ENCODE data around the gene ACTL6B.

ACTL6B gene

DNA sequence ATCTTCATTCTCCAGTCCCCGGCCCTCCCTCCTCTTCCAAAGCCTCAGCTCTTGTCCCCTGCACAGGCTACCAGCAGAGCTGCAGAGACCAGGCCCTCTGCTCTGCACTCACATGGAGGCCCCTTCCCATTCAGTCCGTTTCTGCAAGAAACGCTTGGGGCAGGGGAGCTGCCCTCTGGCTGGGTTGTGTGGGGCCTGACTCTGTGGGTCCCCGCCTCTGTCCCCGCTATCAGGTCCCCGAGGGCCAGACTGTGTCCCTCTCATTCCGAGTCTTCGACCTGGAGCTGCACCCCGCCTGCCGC lies 52.6 kb downstream of the ACTL6B start:
- peak; percentile 31 for DNase-seq (ENCODE audit: extremely low spot score)
- ChIA-PET CTCF (interaction anchor here (0.7 to 1.0 kb wide), 2 partner anchors 10 to 102 kb away, joined by 3 to 4 read pairs; no protein-coding TSS in a partner anchor), POLR2A (interaction anchor here (1.0 to 3.1 kb wide), 9 partner anchors 9 to 249 kb away, joined by 3 to 40 read pairs (median 8); partner anchors contain the start of genes FBXO24, GIGYF1, LRCH4 and MOSPD3)
- TF ChIP-seq L3MBTL2 (conservative IDR thresholded peaks at IDR 0.05) (peak; percentile 83), FOXM1 (IDR thresholded peaks at IDR 0.05; ENCODE audit: borderline replicate concordance) (no peak)

- DNase-seq (ENCODE audit: extremely low spot score), result peak; percentile 42
- ChIA-PET CTCF (interaction anchor here (0.7 to 1.6 kb wide), 5 partner anchors 11 to 102 kb away, joined by 3 to 4 read pairs (median 3); partner anchors contain the start of gene FBXO24), POLR2A (interaction anchor here (0.9 to 3.1 kb wide), 11 partner anchors 9 to 249 kb away, joined by 3 to 40 read pairs (median 4); partner anchors contain the start of genes FBXO24, GIGYF1, LRCH4 and MOSPD3)
- TF ChIP-seq L3MBTL2 (conservative IDR thresholded peaks at IDR 0.05), result peak; percentile 19; the same call in 1 of the 2 replicates
- TF ChIP-seq NFRKB (IDR thresholded peaks at IDR 0.05), result no peak
Observed at GRCh38 chr7:100602889-100603725, 53.1 kb downstream of the ACTL6B start.

- TF ChIP-seq FOXM1 (IDR thresholded peaks at IDR 0.05; ENCODE audit: borderline replicate concordance) (no peak), CTBP1 (IDR thresholded peaks at IDR 0.05; ENCODE audit: borderline replicate concordance) (no peak), SUZ12 (IDR thresholded peaks at IDR 0.05) (no peak), PKNOX1 (IDR thresholded peaks at IDR 0.05) (no peak), NFRKB (IDR thresholded peaks at IDR 0.05) (no peak), SP1 (IDR thresholded peaks at IDR 0.05) (no peak), L3MBTL2 (conservative IDR thresholded peaks at IDR 0.05) (no peak), BHLHE40 (IDR thresholded peaks at IDR 0.05; ENCODE audit: borderline replicate concordance) (no peak), TARDBP (IDR thresholded peaks at IDR 0.05) (no peak), FOXA1 (IDR thresholded peaks at IDR 0.05) (no peak), HDGF (IDR thresholded peaks at IDR 0.05; ENCODE audit: borderline replicate concordance) (no peak), ELF4 (IDR thresholded peaks at IDR 0.05) (no peak), ARNT (IDR thresholded peaks at IDR 0.05) (no peak), LEF1 (IDR thresholded peaks at IDR 0.05; ENCODE audit: borderline replicate concordance) (no peak), FOXK2 (IDR thresholded peaks at IDR 0.05) (no peak), ZNF384 (IDR thresholded peaks at IDR 0.05) (no peak)
- ChIA-PET POLR2A (no interaction called here), CTCF (interaction anchor here (1.1 kb wide), 1 partner anchor 35 kb away, joined by 4 read pairs; no protein-coding TSS in a partner anchor)
- DNase-seq (ENCODE audit: extremely low spot score), result no peak
Observed at GRCh38 chr7:100600730-100601038, 55.6 kb downstream of the ACTL6B start.

DNA sequence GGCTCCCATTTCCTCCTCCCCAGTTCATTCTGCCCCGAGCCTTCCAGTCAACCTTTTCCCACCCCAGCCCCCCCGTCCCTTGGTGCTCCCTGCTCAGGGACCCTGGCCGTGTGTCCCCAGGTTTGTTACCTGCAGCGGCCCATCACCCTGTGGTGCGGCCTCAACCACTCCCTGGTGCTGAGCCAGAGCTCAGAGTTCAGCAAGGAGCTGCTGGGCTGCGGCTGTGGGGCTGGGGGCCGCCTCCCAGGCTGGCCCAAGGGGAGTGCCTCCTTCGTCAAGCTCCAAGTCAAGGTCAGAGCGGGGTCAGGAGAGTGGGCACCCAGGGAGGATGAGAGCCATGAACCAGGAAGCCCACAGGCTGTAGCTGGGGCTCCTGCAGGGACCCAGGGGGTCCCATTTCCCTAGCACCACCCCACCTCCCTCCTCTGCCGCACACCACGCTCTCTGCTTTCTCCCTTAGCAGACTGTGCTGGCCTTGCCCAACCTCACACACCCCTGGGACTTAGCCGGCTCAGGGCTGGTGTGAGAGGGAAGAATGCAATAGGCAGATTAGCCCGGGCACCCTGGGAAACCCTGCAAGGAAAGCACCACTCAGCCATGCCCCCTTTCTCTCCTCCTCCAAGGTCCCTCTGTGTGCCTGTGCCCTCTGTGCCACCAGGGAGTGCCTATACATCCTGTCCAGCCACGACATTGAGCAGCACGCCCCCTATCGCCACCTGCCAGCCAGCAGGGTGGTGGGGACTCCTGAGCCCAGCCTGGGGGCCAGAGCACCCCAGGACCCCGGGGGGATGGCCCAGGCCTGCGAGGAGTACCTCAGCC lies 56.1 kb downstream of the ACTL6B start:
- ChIA-PET CTCF (no interaction called here), POLR2A (interaction anchor here (1.0 kb wide), 1 partner anchor 14 kb away, joined by 8 read pairs; the partner anchor contains the start of genes FBXO24 and LRCH4)
- no peak for TF ChIP-seq L3MBTL2 (conservative IDR thresholded peaks at IDR 0.05)
- no peak for TF ChIP-seq ARNT (IDR thresholded peaks at IDR 0.05)
- TF ChIP-seq TARDBP (IDR thresholded peaks at IDR 0.05), result no peak
- TF ChIP-seq PKNOX1 (IDR thresholded peaks at IDR 0.05), result no peak
- TF ChIP-seq LEF1 (IDR thresholded peaks at IDR 0.05; ENCODE audit: borderline replicate concordance), result no peak
- no peak for DNase-seq (ENCODE audit: extremely low spot score)

GRCh38 chr7:100598425-100598824 lies 57.8 kb downstream of the ACTL6B start:
- ChIA-PET CTCF (no interaction called here), POLR2A (interaction anchor here (2.4 kb wide), 1 partner anchor 12 kb away, joined by 6 read pairs; the partner anchor contains the start of gene FBXO24)
- TF ChIP-seq NFRKB (IDR thresholded peaks at IDR 0.05) (no peak), LEF1 (IDR thresholded peaks at IDR 0.05; ENCODE audit: borderline replicate concordance) (no peak), HDGF (IDR thresholded peaks at IDR 0.05; ENCODE audit: borderline replicate concordance) (no peak), TARDBP (IDR thresholded peaks at IDR 0.05) (no peak), PKNOX1 (IDR thresholded peaks at IDR 0.05) (no peak), FOXK2 (IDR thresholded peaks at IDR 0.05) (no peak), ZNF384 (IDR thresholded peaks at IDR 0.05) (no peak), ELF4 (IDR thresholded peaks at IDR 0.05) (no peak), ARNT (IDR thresholded peaks at IDR 0.05) (no peak), SP1 (IDR thresholded peaks at IDR 0.05) (no peak), CTBP1 (IDR thresholded peaks at IDR 0.05; ENCODE audit: borderline replicate concordance) (no peak), FOXM1 (IDR thresholded peaks at IDR 0.05; ENCODE audit: borderline replicate concordance) (no peak), L3MBTL2 (conservative IDR thresholded peaks at IDR 0.05) (no peak), SUZ12 (IDR thresholded peaks at IDR 0.05) (no peak), BHLHE40 (IDR thresholded peaks at IDR 0.05; ENCODE audit: borderline replicate concordance) (no peak), FOXA1 (IDR thresholded peaks at IDR 0.05) (no peak)
- no peak for DNase-seq (ENCODE audit: extremely low spot score)

DNA sequence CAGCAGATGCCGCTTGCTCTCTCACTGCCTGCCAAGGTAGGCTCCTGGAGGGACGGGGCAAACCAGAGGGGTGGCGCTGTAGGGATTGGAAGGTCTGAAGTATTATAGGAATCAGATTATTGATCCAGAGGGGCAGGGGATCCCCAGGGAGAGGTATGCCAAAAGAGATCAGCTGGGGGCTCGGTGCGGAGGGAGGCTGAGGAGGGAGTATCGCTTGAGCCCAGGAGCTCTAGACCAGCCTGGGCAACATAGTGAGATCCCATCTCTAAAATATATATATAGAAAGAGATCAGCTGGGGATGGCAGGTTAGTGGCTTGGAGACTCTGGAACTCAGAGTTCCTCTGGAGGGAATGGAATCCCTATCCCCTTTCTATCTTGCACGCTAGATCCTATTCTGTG lies 61.1 kb downstream of the ACTL6B start:
- TF ChIP-seq FOXM1 (IDR thresholded peaks at IDR 0.05; ENCODE audit: borderline replicate concordance) (no peak), ARNT (IDR thresholded peaks at IDR 0.05) (no peak), SP1 (IDR thresholded peaks at IDR 0.05) (no peak), ELF4 (IDR thresholded peaks at IDR 0.05) (no peak), LEF1 (IDR thresholded peaks at IDR 0.05; ENCODE audit: borderline replicate concordance) (no peak), ZNF384 (IDR thresholded peaks at IDR 0.05) (no peak), FOXA1 (IDR thresholded peaks at IDR 0.05) (no peak), TARDBP (IDR thresholded peaks at IDR 0.05) (no peak), FOXK2 (IDR thresholded peaks at IDR 0.05) (no peak), PKNOX1 (IDR thresholded peaks at IDR 0.05) (no peak), L3MBTL2 (conservative IDR thresholded peaks at IDR 0.05) (no peak), HDGF (IDR thresholded peaks at IDR 0.05; ENCODE audit: borderline replicate concordance) (no peak), NFRKB (IDR thresholded peaks at IDR 0.05) (no peak), SUZ12 (IDR thresholded peaks at IDR 0.05) (no peak), BHLHE40 (IDR thresholded peaks at IDR 0.05; ENCODE audit: borderline replicate concordance) (no peak), CTBP1 (IDR thresholded peaks at IDR 0.05; ENCODE audit: borderline replicate concordance) (no peak)
- CTCF ChIA-PET, result no interaction called here
- POLR2A ChIA-PET, result interaction anchor here (1.3 kb wide), 1 partner anchor 9 kb away, joined by 9 read pairs; the partner anchor contains the start of genes FBXO24 and LRCH4
- no peak for DNase-seq (ENCODE audit: extremely low spot score)

All from HEK293T (cell line).